ENCODE measurements around the gene GIT1. TPM values are rescaled to one million over a fixed set of nuclear protein-coding genes. Genes with fewer than 3 reads are reported as not detected.

The GIT1 gene
- total and polyA plus RNA-seq, 2 of the 13 experiments (the other 11 are each of a cell fraction or from before 2014, with no cell fraction given): 14.2 to 30.8 TPM

DNA sequence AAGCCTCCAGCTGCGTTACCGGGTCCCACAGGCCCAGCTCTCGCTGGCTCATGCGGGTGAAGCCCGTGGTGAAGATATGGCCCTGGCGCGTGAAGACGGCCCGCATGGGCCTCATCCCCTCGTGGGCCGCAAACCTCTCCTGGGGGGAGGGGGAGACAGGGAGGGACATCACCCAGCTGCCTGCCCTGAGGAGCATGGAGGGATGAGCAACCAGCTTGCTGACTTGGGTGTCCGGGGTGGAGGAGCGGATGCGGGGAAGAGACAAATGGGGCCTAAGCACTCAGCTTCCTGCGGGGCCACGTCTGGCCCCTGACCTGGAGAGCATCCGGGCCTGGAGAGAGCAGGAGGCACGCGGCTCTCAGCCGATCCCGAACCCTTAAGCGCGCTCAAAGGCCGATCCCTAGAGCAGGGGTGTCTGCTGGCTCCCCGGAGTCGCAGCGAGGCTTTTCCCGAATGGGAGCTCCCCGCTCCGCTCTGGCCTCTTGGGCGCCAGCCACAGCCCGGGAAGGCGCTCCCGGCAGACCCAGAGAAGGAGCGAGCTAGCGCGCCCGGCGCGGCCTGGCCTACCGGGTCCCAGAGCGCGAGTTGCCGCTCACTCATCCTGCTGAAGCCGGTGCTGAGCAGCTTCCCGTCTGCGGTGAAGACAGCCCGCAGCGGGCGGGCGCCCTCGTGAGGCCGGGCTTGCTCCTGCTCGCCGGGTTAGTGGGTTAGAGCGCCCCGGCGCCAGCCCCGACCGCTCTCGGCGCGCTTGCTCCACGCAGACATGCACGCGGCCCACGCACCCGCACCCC, 28.2 kb upstream of the GIT1 start (continued):
- TF ChIP-seq ZNF737 (CRISPR knock-in tag; IDR thresholded peaks at IDR 0.05; ENCODE audit: borderline replicate concordance) (no peak), IRF2 (CRISPR knock-in tag; IDR thresholded peaks at IDR 0.05) (no peak; the same call in 1 of the 2 replicates), NPAS2 (CRISPR knock-in tag; IDR thresholded peaks at IDR 0.05; ENCODE audit: borderline replicate concordance) (no peak), ZFP36 (IDR thresholded peaks at IDR 0.05; ENCODE audit: borderline replicate concordance, low read depth, low read length, partially characterized antibody) (no peak), REPIN1 (CRISPR knock-in tag; IDR thresholded peaks at IDR 0.05; ENCODE audit: borderline replicate concordance, low read depth) (0 out of 2 replicates have a peak, but pooled peaks have one; percentile 12), CCDC6 (CRISPR knock-in tag; IDR thresholded peaks at IDR 0.05) (no peak), ZFAT (CRISPR knock-in tag; conservative IDR thresholded peaks at IDR 0.05) (no peak), PITX1 (CRISPR knock-in tag; IDR thresholded peaks at IDR 0.05) (peak; percentile 36; the same call in 1 of the 2 replicates), RAD21 (CRISPR knock-in tag; IDR thresholded peaks at IDR 0.05) (peak; percentile 51; the same call in 1 of the 2 replicates), IKZF1 (IDR thresholded peaks at IDR 0.05) (no peak), ZNF841 (CRISPR knock-in tag; IDR thresholded peaks at IDR 0.05; ENCODE audit: borderline replicate concordance) (no peak), U2AF1 (optimal IDR thresholded peaks at IDR 0.05; ENCODE audit: low read depth, low read length) (no peak), SRF (IDR thresholded peaks at IDR 0.05; ENCODE audit: low read depth, low read length) (no peak), ESRRA (CRISPR knock-in tag; IDR thresholded peaks at IDR 0.05; ENCODE audit: low read depth) (no peak), RFX3 (CRISPR knock-in tag; IDR thresholded peaks at IDR 0.05) (no peak)
- TF ChIP-seq, protein P1, sequence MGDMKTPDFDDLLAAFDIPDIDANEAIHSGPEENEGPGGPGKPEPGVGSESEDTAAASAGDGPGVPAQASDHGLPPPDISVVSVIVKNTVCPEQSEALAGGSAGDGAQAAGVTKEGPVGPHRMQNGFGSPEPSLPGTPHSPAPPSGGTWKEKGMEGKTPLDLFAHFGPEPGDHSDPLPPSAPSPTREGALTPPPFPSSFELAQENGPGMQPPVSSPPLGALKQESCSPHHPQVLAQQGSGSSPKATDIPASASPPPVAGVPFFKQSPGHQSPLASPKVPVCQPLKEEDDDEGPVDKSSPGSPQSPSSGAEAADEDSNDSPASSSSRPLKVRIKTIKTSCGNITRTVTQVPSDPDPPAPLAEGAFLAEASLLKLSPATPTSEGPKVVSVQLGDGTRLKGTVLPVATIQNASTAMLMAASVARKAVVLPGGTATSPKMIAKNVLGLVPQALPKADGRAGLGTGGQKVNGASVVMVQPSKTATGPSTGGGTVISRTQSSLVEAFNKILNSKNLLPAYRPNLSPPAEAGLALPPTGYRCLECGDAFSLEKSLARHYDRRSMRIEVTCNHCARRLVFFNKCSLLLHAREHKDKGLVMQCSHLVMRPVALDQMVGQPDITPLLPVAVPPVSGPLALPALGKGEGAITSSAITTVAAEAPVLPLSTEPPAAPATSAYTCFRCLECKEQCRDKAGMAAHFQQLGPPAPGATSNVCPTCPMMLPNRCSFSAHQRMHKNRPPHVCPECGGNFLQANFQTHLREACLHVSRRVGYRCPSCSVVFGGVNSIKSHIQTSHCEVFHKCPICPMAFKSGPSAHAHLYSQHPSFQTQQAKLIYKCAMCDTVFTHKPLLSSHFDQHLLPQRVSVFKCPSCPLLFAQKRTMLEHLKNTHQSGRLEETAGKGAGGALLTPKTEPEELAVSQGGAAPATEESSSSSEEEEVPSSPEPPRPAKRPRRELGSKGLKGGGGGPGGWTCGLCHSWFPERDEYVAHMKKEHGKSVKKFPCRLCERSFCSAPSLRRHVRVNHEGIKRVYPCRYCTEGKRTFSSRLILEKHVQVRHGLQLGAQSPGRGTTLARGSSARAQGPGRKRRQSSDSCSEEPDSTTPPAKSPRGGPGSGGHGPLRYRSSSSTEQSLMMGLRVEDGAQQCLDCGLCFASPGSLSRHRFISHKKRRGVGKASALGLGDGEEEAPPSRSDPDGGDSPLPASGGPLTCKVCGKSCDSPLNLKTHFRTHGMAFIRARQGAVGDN (CRISPR knock-in tag; IDR thresholded peaks at IDR 0.05): peak; percentile 85
- TF ChIP-seq, protein P2, sequence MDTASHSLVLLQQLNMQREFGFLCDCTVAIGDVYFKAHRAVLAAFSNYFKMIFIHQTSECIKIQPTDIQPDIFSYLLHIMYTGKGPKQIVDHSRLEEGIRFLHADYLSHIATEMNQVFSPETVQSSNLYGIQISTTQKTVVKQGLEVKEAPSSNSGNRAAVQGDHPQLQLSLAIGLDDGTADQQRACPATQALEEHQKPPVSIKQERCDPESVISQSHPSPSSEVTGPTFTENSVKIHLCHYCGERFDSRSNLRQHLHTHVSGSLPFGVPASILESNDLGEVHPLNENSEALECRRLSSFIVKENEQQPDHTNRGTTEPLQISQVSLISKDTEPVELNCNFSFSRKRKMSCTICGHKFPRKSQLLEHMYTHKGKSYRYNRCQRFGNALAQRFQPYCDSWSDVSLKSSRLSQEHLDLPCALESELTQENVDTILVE (CRISPR knock-in tag; IDR thresholded peaks at IDR 0.05): no peak
- TF ChIP-seq, protein P3, sequence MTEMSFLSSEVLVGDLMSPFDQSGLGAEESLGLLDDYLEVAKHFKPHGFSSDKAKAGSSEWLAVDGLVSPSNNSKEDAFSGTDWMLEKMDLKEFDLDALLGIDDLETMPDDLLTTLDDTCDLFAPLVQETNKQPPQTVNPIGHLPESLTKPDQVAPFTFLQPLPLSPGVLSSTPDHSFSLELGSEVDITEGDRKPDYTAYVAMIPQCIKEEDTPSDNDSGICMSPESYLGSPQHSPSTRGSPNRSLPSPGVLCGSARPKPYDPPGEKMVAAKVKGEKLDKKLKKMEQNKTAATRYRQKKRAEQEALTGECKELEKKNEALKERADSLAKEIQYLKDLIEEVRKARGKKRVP (CRISPR knock-in tag; IDR thresholded peaks at IDR 0.05): no peak
- TF ChIP-seq, protein P4, sequence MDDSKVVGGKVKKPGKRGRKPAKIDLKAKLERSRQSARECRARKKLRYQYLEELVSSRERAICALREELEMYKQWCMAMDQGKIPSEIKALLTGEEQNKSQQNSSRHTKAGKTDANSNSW (CRISPR knock-in tag; IDR thresholded peaks at IDR 0.05; ENCODE audit: borderline replicate concordance): no peak
- TF ChIP-seq, protein P5, sequence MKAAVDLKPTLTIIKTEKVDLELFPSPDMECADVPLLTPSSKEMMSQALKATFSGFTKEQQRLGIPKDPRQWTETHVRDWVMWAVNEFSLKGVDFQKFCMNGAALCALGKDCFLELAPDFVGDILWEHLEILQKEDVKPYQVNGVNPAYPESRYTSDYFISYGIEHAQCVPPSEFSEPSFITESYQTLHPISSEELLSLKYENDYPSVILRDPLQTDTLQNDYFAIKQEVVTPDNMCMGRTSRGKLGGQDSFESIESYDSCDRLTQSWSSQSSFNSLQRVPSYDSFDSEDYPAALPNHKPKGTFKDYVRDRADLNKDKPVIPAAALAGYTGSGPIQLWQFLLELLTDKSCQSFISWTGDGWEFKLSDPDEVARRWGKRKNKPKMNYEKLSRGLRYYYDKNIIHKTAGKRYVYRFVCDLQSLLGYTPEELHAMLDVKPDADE (CRISPR knock-in tag; IDR thresholded peaks at IDR 0.05): no peak
- TF ChIP-seq, protein P6, sequence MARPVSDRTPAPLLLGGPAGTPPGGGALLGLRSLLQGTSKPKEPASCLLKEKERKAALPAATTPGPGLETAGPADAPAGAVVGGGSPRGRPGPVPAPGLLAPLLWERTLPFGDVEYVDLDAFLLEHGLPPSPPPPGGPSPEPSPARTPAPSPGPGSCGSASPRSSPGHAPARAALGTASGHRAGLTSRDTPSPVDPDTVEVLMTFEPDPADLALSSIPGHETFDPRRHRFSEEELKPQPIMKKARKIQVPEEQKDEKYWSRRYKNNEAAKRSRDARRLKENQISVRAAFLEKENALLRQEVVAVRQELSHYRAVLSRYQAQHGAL (CRISPR knock-in tag; IDR thresholded peaks at IDR 0.05; ENCODE audit: not compliant biosample characterization): peak; percentile 70
